Measurements from ENCODE around the gene OAS1.

Gene OAS1

GRCh38 chr12:112961074-112961473 is 54.3 kb downstream of the OAS1 start:
- Histone ChIP-seq H3K4me3 (ENCODE audit: low read length in 2 of 2) (no peak overlapping the region), H3K9ac (ENCODE audit: low read depth, low read length, poor library complexity) (no peak overlapping the region), H3K14ac (ENCODE audit: low read length) (no peak overlapping the region), H3K9me3 (replicated peaks in 1 of 2; ENCODE audit: control insufficient read depth in 2 of 2, insufficient read depth in 1 of 2, low read depth in 1 of 2, low read length in 2 of 2) (no peaks in the 10 kb centered on the region), H4K8ac (ENCODE audit: low read depth, low read length) (no peak overlapping the region), H2BK5ac (ENCODE audit: low read length) (no peak overlapping the region), H4K91ac (ENCODE audit: low read depth, low read length, poor library complexity) (no peak overlapping the region), H2AFZ (ENCODE audit: low read length) (no peak overlapping the region), H3K18ac (ENCODE audit: low read length) (peak overlapping the region; percentile 29), H2BK120ac (ENCODE audit: low read depth, low read length) (no peak overlapping the region), H3K27me3 (ENCODE audit: control insufficient read depth in 3 of 3, insufficient read depth in 3 of 3, low read depth in 1 of 3, low read length in 3 of 3) (no peaks in the 10 kb centered on the region), H3K4me1 (ENCODE audit: control insufficient read depth in 2 of 2, insufficient read depth in 1 of 2, low read depth in 1 of 2, low read length in 2 of 2) (no peaks in the 10 kb centered on the region), H3K4me2 (ENCODE audit: insufficient read depth, low read length, poor library complexity, severe bottlenecking) (no peak overlapping the region), H2AK5ac (ENCODE audit: low read depth, low read length) (no peak overlapping the region), H3K27ac (replicated peaks; ENCODE audit: low read length) (no peak overlapping the region), H2BK15ac (ENCODE audit: low read length) (no peak overlapping the region), H3K23ac (ENCODE audit: low read depth, low read length, poor library complexity) (no peak overlapping the region), H3K4ac (ENCODE audit: low read length) (no peak overlapping the region), H3K79me1 (ENCODE audit: low read depth, low read length) (no peaks in the 10 kb centered on the region), H3K36me3 (replicated peaks in 1 of 2; ENCODE audit: control insufficient read depth in 2 of 2, insufficient read depth in 2 of 2, low read length in 2 of 2) (no peaks in the 10 kb centered on the region), H2BK12ac (ENCODE audit: low read length) (no peak overlapping the region)
- no CpG with 5 or more reads among the region's 7 CpGs for WGBS, 2 donors (ENCODE audit: extremely low coverage in 2 of 2, insufficient read length in 2 of 2, insufficient replicate concordance in 1 of 2)
- DNase-seq (ENCODE audit: low spot score) = no peak

GRCh38 chr12:112961536-112961935 is 54.8 kb downstream of the OAS1 start:
- no peak overlapping the region for H3K14ac ChIP-seq (ENCODE audit: low read length)
- H2BK15ac ChIP-seq (ENCODE audit: low read length) = no peak overlapping the region
- H4K91ac ChIP-seq (ENCODE audit: low read depth, low read length, poor library complexity) = no peak overlapping the region
- H4K8ac ChIP-seq (ENCODE audit: low read depth, low read length) = no peak overlapping the region
- no peak overlapping the region for H3K4ac ChIP-seq (ENCODE audit: low read length)
- H3K27me3 ChIP-seq (ENCODE audit: control insufficient read depth in 3 of 3, insufficient read depth in 3 of 3, low read depth in 1 of 3, low read length in 3 of 3) = no peaks in the 10 kb centered on the region
- H3K9me3 ChIP-seq (replicated peaks in 1 of 2; ENCODE audit: control insufficient read depth in 2 of 2, insufficient read depth in 1 of 2, low read depth in 1 of 2, low read length in 2 of 2) = no peaks in the 10 kb centered on the region
- no peaks in the 10 kb centered on the region for H3K4me1 ChIP-seq (ENCODE audit: control insufficient read depth in 2 of 2, insufficient read depth in 1 of 2, low read depth in 1 of 2, low read length in 2 of 2)
- no peak overlapping the region for H3K9ac ChIP-seq (ENCODE audit: low read depth, low read length, poor library complexity)
- H3K36me3 ChIP-seq (replicated peaks in 1 of 2; ENCODE audit: control insufficient read depth in 2 of 2, insufficient read depth in 2 of 2, low read length in 2 of 2) = no peaks in the 10 kb centered on the region
- WGBS, 2 donors (ENCODE audit: extremely low coverage in 2 of 2, insufficient read length in 2 of 2, insufficient replicate concordance in 1 of 2) = no CpG with 5 or more reads among the region's 4 CpGs
- no peak overlapping the region for H2AFZ ChIP-seq (ENCODE audit: low read length)
- no peaks in the 10 kb centered on the region for H3K79me1 ChIP-seq (ENCODE audit: low read depth, low read length)
- H3K23ac ChIP-seq (ENCODE audit: low read depth, low read length, poor library complexity) = no peak overlapping the region
- H3K4me3 ChIP-seq (ENCODE audit: low read length in 2 of 2) = no peak overlapping the region
- no peak overlapping the region for H2AK5ac ChIP-seq (ENCODE audit: low read depth, low read length)
- H3K27ac ChIP-seq (replicated peaks; ENCODE audit: low read length) = no peak overlapping the region
- no peak overlapping the region for H2BK12ac ChIP-seq (ENCODE audit: low read length)
- no peak for DNase-seq (ENCODE audit: low spot score)
- no peak overlapping the region for H2BK5ac ChIP-seq (ENCODE audit: low read length)
- no peak overlapping the region for H2BK120ac ChIP-seq (ENCODE audit: low read depth, low read length)
- H3K4me2 ChIP-seq (ENCODE audit: insufficient read depth, low read length, poor library complexity, severe bottlenecking) = no peak overlapping the region
- no peak overlapping the region for H3K18ac ChIP-seq (ENCODE audit: low read length)

GRCh38 chr12:112962561-112962960 is 55.8 kb downstream of the OAS1 start:
- Histone ChIP-seq H3K36me3 (replicated peaks in 1 of 2; ENCODE audit: control insufficient read depth in 2 of 2, insufficient read depth in 2 of 2, low read length in 2 of 2) (no peaks in the 10 kb centered on the region), H2BK120ac (ENCODE audit: low read depth, low read length) (no peak overlapping the region), H2BK5ac (ENCODE audit: low read length) (no peak overlapping the region), H3K18ac (ENCODE audit: low read length) (no peak overlapping the region), H3K4me2 (ENCODE audit: insufficient read depth, low read length, poor library complexity, severe bottlenecking) (no peak overlapping the region), H3K4me3 (ENCODE audit: low read length in 2 of 2) (no peak overlapping the region), H2AFZ (ENCODE audit: low read length) (no peak overlapping the region), H3K9ac (ENCODE audit: low read depth, low read length, poor library complexity) (no peak overlapping the region), H2BK15ac (ENCODE audit: low read length) (no peak overlapping the region), H4K91ac (ENCODE audit: low read depth, low read length, poor library complexity) (no peak overlapping the region), H2BK12ac (ENCODE audit: low read length) (no peak overlapping the region), H3K9me3 (replicated peaks in 1 of 2; ENCODE audit: control insufficient read depth in 2 of 2, insufficient read depth in 1 of 2, low read depth in 1 of 2, low read length in 2 of 2) (no peaks in the 10 kb centered on the region), H3K27ac (replicated peaks; ENCODE audit: low read length) (no peak overlapping the region), H2AK5ac (ENCODE audit: low read depth, low read length) (peak overlapping the region; percentile 21), H3K4me1 (ENCODE audit: control insufficient read depth in 2 of 2, insufficient read depth in 1 of 2, low read depth in 1 of 2, low read length in 2 of 2) (no peaks in the 10 kb centered on the region), H3K79me1 (ENCODE audit: low read depth, low read length) (no peaks in the 10 kb centered on the region), H3K4ac (ENCODE audit: low read length) (no peak overlapping the region), H3K14ac (ENCODE audit: low read length) (no peak overlapping the region), H3K23ac (ENCODE audit: low read depth, low read length, poor library complexity) (no peak overlapping the region), H4K8ac (ENCODE audit: low read depth, low read length) (no peak overlapping the region), H3K27me3 (ENCODE audit: control insufficient read depth in 3 of 3, insufficient read depth in 3 of 3, low read depth in 1 of 3, low read length in 3 of 3) (no peaks in the 10 kb centered on the region)
- DNase-seq (ENCODE audit: low spot score) = no peak
- WGBS, 2 donors (ENCODE audit: extremely low coverage in 2 of 2, insufficient read length in 2 of 2, insufficient replicate concordance in 1 of 2) = no CpG with 5 or more reads among the region's 7 CpGs

- H2BK12ac ChIP-seq (ENCODE audit: low read length) = no peak overlapping the region
- H3K9ac ChIP-seq (ENCODE audit: low read depth, low read length, poor library complexity) = no peak overlapping the region
- no peak overlapping the region for H2BK15ac ChIP-seq (ENCODE audit: low read length)
- no CpG with 5 or more reads among the region's 14 CpGs for WGBS, 2 donors (ENCODE audit: extremely low coverage in 2 of 2, insufficient read length in 2 of 2, insufficient replicate concordance in 1 of 2)
- no peak overlapping the region for H4K91ac ChIP-seq (ENCODE audit: low read depth, low read length, poor library complexity)
- no peak overlapping the region for H4K8ac ChIP-seq (ENCODE audit: low read depth, low read length)
- no peaks in the 10 kb centered on the region for H3K36me3 ChIP-seq (replicated peaks in 1 of 2; ENCODE audit: control insufficient read depth in 2 of 2, insufficient read depth in 2 of 2, low read length in 2 of 2)
- no peak for DNase-seq (ENCODE audit: low spot score)
- H3K4me1 ChIP-seq (ENCODE audit: control insufficient read depth in 2 of 2, insufficient read depth in 1 of 2, low read depth in 1 of 2, low read length in 2 of 2) = no peaks in the 10 kb centered on the region
- H3K14ac ChIP-seq (ENCODE audit: low read length) = no peak overlapping the region
- no peak overlapping the region for H3K4ac ChIP-seq (ENCODE audit: low read length)
- H3K4me2 ChIP-seq (ENCODE audit: insufficient read depth, low read length, poor library complexity, severe bottlenecking) = no peak overlapping the region
- peak overlapping the region; percentile 26 for H3K23ac ChIP-seq (ENCODE audit: low read depth, low read length, poor library complexity)
- no peaks in the 10 kb centered on the region for H3K9me3 ChIP-seq (replicated peaks in 1 of 2; ENCODE audit: control insufficient read depth in 2 of 2, insufficient read depth in 1 of 2, low read depth in 1 of 2, low read length in 2 of 2)
- H3K79me1 ChIP-seq (ENCODE audit: low read depth, low read length) = no peaks in the 10 kb centered on the region
- no peak overlapping the region for H2BK5ac ChIP-seq (ENCODE audit: low read length)
- no peak overlapping the region for H2BK120ac ChIP-seq (ENCODE audit: low read depth, low read length)
- H3K18ac ChIP-seq (ENCODE audit: low read length) = no peak overlapping the region
- H2AK5ac ChIP-seq (ENCODE audit: low read depth, low read length) = no peak overlapping the region
- no peak overlapping the region for H3K4me3 ChIP-seq (ENCODE audit: low read length in 2 of 2)
- H2AFZ ChIP-seq (ENCODE audit: low read length) = no peak overlapping the region
- H3K27ac ChIP-seq (replicated peaks; ENCODE audit: low read length) = no peak overlapping the region
- H3K27me3 ChIP-seq (ENCODE audit: control insufficient read depth in 3 of 3, insufficient read depth in 3 of 3, low read depth in 1 of 3, low read length in 3 of 3) = no peaks in the 10 kb centered on the region
Observed at GRCh38 chr12:112963227-112963861, 56.6 kb downstream of the OAS1 start.
